K562 (cell line): ENCODE measurements around the gene CBLC. TPM values are rescaled to one million over a fixed set of nuclear protein-coding genes. Genes with fewer than 3 reads are reported as not detected.
A peak's percentile ranks its signal among the peaks of the same experiment; 100 is the strongest.

ENCODE experiments used
- BDP1 ChIP-seq: IDR thresholded peaks from 3 replicates; pipeline ENCODE4 v1.6.1; 2011; ENCODE audit not compliant: insufficient read length, insufficient read depth
- CBX1 ChIP-seq: sonication (generic); IDR thresholded peaks from 2 replicates; pipeline ENCODE4 v1.6.1; 2016; ENCODE audit warnings: antibody characterized with exemption, low read depth, mild to moderate bottlenecking
- CSDE1 ChIP-seq, 2 experiments: fragments of 450-650 bp; IDR thresholded peaks; 2 replicates each; pipeline ENCODE4 v1.6.1; 2016; ENCODE audit warnings: mild to moderate bottlenecking in 1 of 2
- HMGN3 ChIP-seq: IDR thresholded peaks from 2 replicates; pipeline ENCODE4 v1.6.1; 2011; ENCODE audit warnings: borderline replicate concordance, low read depth, mild to moderate bottlenecking, mixed read lengths, low read length; ENCODE audit not compliant: insufficient read length; ENCODE audit errors: extremely low read depth
- HNRNPH1 ChIP-seq: fragments of 200-400 bp; formaldehyde crosslinking; optimal IDR thresholded peaks from 2 replicates; pipeline ENCODE3; 2017; ENCODE audit warnings: low read depth, mild to moderate bottlenecking, low read length, moderate library complexity
- KAT7 ChIP-seq: sonication (generic); formaldehyde crosslinking; IDR thresholded peaks from 2 replicates; pipeline ENCODE4 v1.8.0; 2022; ENCODE audit warnings: missing genetic modification reagents, mild to moderate bottlenecking, borderline replicate concordance
- KLF10 ChIP-seq: fragments of 250-450 bp; sonication (Bioruptor Pico); IDR thresholded peaks from 2 replicates; pipeline ENCODE4 v1.6.1; 2021; ENCODE audit warnings: matching md5 sums
- RBM25 ChIP-seq: fragments of 200-400 bp; formaldehyde crosslinking; IDR thresholded peaks from 2 replicates; pipeline ENCODE4 v1.6.1; 2018; ENCODE audit warnings: low read length, low read depth, moderate library complexity; ENCODE audit not compliant: severe bottlenecking
- SMARCA5 ChIP-seq: fragments of 450-650 bp; IDR thresholded peaks from 2 replicates; pipeline ENCODE4 v1.6.1; 2016
- ZNF197 ChIP-seq: fragments of 200-800 bp; sonication (Bioruptor generic); IDR thresholded peaks from 2 replicates; pipeline ENCODE4 v1.6.1; 2016; ENCODE audit warnings: low read depth, missing genetic modification characterization, missing compliant biosample characterization
- ZNF75A ChIP-seq: fragments of 450-650 bp; formaldehyde crosslinking; IDR thresholded peaks from 2 replicates; pipeline ENCODE4 v1.4.0; 2020; ENCODE audit warnings: mild to moderate bottlenecking
- polyA plus RNA-seq, 8 experiments: library from polyadenylated mRNA; depleted of rRNA in 4 of 8; stranded (reverse) in 5 of 8; unstranded in 3 of 8; fragments of >200 nt; fragmentation: Nextera tagmentation in 2 of 8; fragmentation: Illumina TruSeq in 1 of 8; extraction: Ambion mirVana in 2 of 8; extraction: Trizol in 1 of 8; gene quantifications; 2 replicates each; pipeline versions ENCODE4 v1.2.1 to v1.2.3, GENCODE V29; 2011 to 2014; ENCODE audit warnings: inconsistent platforms in 1 of 8, missing spikeins in 1 of 8
- total RNA-seq, 7 experiments: library from RNA; depleted of rRNA in 6 of 7; stranded (reverse); fragments of >200 nt in 6 of 7; fragmentation: Illumina TruSeq in 2 of 7; extraction: Trizol in 2 of 7; gene quantifications; 2 replicates each; pipeline versions ENCODE4 v1.2.1 to v1.2.3, GENCODE V29; 2011 to 2021; ENCODE audit warnings: low replicate concordance in 1 of 7
- TF ChIP-seq, protein P1 (sequence below), 2 experiments: fragments of 450-650 bp; IDR thresholded peaks; 2 replicates each; pipeline ENCODE4 v1.6.1; 2016; ENCODE audit warnings: mild to moderate bottlenecking in 2 of 2, borderline replicate concordance in 1 of 2, low read depth in 1 of 2, moderate library complexity in 1 of 2
- TF ChIP-seq, protein P2 (sequence below): fragments of 200-800 bp; sonication (Bioruptor generic); IDR thresholded peaks from 2 replicates; pipeline ENCODE4 v1.6.1; 2017; ENCODE audit warnings: missing genetic modification characterization, missing compliant biosample characterization
- TF ChIP-seq, protein P3 (sequence below): IDR thresholded peaks from 2 replicates; pipeline ENCODE4 v1.6.1; 2012; ENCODE audit warnings: low read depth, low read length, improper control_type of control experiment, borderline replicate concordance
- TF ChIP-seq, protein P4 (sequence below): sonication (generic); formaldehyde crosslinking; IDR thresholded peaks from 2 replicates; pipeline ENCODE4 v1.8.0; 2022; ENCODE audit warnings: mild to moderate bottlenecking, missing genetic modification reagents

CBLC gene
- total and polyA plus RNA-seq, 9 of the 15 experiments (the other 6 are each of a cell fraction or from before 2014, with no cell fraction given): 0.09 TPM; not detected in 8

DNA sequence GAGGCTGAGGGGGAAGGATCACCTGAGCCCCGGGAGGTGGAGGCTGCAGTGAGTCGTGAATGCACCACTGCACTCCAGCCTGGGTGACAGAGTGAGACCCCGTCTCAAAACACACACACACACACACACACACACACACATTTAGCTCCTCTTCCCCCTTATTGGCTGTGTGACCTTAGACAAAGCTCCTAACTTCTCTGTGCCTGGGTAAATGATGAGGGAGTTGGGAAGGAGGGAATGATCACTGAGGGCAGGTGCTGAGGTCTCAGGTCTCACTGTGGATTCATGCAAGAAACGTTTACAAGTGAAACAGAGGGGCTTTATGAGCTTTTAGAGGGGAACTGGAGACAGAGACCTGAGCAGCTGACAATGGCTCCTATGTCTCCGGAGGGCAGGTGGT lies 46.1 kb upstream of the CBLC start (continued):
- TF ChIP-seq, protein P1, sequence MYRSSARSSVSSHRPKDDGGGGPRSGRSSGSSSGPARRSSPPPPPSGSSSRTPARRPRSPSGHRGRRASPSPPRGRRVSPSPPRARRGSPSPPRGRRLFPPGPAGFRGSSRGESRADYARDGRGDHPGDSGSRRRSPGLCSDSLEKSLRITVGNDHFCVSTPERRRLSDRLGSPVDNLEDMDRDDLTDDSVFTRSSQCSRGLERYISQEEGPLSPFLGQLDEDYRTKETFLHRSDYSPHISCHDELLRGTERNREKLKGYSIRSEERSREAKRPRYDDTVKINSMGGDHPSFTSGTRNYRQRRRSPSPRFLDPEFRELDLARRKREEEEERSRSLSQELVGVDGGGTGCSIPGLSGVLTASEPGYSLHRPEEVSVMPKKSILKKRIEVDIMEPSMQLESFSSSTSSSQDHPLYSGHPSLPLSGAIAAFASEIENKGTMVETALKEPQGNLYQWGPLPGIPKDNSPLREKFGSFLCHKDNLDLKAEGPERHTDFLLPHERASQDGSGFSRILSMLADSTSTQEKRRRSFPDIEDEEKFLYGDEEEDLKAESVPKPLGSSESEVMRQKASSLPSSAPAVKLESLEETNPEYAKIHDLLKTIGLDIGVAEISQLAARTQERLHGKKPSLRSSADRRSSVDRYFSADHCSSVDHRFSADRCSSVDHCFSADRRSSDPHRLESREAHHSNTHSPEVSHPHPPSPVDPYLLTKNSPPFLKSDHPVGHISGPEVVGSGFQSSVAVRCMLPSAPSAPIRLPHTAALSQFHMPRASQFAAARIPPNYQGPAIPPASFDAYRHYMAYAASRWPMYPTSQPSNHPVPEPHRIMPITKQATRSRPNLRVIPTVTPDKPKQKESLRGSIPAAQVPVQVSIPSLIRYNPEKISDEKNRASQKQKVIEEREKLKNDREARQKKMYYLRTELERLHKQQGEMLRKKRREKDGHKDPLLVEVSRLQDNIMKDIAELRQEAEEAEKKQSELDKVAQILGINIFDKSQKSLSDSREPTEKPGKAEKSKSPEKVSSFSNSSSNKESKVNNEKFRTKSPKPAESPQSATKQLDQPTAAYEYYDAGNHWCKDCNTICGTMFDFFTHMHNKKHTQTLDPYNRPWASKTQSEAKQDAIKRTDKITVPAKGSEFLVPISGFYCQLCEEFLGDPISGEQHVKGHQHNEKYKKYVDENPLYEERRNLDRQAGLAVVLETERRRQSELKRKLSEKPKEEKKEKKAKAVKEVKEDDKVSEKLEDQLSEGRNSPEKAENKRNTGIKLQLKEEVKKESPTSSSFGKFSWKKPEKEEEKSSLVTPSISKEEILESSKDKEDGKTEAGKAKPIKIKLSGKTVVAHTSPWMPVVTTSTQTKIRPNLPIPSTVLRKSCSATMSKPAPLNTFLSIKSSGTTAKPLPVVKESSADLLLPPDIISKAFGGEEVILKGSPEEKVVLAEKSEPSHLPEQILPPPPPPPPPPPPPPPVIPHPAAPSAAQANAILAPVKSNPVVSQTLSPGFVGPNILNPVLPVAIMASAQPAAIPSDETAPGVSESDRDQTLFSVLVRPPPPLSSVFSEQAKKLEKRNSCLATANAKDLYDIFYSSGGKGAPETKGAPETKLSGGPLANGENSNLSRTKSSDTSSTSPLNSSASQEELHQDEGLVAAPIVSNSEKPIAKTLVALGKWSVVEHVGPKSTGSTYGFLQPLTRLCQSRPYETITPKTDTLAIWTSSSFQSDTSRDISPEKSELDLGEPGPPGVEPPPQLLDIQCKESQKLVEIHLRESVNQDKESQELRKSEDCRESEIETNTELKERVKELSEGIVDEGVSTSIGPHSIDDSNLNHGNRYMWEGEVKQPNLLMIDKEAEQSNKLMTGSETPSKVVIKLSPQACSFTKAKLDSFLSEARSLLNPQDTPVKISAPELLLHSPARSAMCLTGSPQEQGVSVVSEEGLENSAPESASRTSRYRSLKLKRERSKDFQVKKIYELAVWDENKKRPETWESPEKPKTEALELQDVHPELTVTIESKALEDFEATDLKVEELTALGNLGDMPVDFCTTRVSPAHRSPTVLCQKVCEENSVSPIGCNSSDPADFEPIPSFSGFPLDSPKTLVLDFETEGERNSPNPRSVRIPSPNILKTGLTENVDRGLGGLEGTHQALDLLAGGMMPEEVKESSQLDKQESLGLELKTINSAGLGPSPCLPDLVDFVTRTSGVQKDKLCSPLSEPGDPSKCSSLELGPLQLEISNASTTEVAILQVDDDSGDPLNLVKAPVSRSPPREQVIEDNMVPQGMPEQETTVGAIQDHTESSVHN (IDR thresholded peaks at IDR 0.05; ENCODE audit: borderline replicate concordance in 1 of 2, low read depth in 1 of 2): no peak
- no peak for TF ChIP-seq BDP1
- TF ChIP-seq, protein P2, sequence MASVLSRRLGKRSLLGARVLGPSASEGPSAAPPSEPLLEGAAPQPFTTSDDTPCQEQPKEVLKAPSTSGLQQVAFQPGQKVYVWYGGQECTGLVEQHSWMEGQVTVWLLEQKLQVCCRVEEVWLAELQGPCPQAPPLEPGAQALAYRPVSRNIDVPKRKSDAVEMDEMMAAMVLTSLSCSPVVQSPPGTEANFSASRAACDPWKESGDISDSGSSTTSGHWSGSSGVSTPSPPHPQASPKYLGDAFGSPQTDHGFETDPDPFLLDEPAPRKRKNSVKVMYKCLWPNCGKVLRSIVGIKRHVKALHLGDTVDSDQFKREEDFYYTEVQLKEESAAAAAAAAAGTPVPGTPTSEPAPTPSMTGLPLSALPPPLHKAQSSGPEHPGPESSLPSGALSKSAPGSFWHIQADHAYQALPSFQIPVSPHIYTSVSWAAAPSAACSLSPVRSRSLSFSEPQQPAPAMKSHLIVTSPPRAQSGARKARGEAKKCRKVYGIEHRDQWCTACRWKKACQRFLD (CRISPR knock-in tag): no peak
- TF ChIP-seq ZNF197 (CRISPR knock-in tag): no peak
- TF ChIP-seq KLF10 (CRISPR knock-in tag): no peak
- no peak for TF ChIP-seq KAT7 (CRISPR knock-in tag)
- TF ChIP-seq RBM25: peak; percentile 31
- no peak for TF ChIP-seq CSDE1 (IDR thresholded peaks at IDR 0.05)
- TF ChIP-seq, protein P3, sequence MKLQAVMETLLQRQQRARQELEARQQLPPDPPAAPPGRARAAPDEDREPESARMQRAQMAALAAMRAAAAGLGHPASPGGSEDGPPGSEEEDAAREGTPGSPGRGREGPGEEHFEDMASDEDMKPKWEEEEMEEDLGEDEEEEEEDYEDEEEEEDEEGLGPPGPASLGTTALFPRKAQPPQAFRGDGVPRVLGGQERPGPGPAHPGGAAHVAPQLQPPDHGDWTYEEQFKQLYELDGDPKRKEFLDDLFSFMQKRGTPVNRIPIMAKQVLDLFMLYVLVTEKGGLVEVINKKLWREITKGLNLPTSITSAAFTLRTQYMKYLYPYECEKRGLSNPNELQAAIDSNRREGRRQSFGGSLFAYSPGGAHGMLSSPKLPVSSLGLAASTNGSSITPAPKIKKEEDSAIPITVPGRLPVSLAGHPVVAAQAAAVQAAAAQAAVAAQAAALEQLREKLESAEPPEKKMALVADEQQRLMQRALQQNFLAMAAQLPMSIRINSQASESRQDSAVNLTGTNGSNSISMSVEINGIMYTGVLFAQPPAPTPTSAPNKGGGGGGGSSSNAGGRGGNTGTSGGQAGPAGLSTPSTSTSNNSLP: no peak
- TF ChIP-seq CBX1: peak; percentile 12; the same call in 1 of the 2 replicates
- no peak for TF ChIP-seq ZNF75A
- TF ChIP-seq SMARCA5: peak; percentile 40; the same call in 1 of the 2 replicates
- no peak for TF ChIP-seq HNRNPH1
- TF ChIP-seq, protein P4, sequence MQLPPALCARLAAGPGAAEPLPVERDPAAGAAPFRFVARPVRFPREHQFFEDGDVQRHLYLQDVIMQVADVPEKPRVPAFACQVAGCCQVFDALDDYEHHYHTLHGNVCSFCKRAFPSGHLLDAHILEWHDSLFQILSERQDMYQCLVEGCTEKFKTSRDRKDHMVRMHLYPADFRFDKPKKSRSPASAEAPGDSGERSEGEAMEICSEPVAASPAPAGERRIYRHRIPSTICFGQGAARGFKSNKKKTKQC (CRISPR knock-in tag): no peak
- TF ChIP-seq HMGN3: no peak
